ENCODE results near the gene HTRA2.
"Not testable (repeated sequence)": the region's sequence is repeated elsewhere in the genome, so short reads cannot be mapped to it uniquely, and the experiment has no call there.

HTRA2 gene

DNA sequence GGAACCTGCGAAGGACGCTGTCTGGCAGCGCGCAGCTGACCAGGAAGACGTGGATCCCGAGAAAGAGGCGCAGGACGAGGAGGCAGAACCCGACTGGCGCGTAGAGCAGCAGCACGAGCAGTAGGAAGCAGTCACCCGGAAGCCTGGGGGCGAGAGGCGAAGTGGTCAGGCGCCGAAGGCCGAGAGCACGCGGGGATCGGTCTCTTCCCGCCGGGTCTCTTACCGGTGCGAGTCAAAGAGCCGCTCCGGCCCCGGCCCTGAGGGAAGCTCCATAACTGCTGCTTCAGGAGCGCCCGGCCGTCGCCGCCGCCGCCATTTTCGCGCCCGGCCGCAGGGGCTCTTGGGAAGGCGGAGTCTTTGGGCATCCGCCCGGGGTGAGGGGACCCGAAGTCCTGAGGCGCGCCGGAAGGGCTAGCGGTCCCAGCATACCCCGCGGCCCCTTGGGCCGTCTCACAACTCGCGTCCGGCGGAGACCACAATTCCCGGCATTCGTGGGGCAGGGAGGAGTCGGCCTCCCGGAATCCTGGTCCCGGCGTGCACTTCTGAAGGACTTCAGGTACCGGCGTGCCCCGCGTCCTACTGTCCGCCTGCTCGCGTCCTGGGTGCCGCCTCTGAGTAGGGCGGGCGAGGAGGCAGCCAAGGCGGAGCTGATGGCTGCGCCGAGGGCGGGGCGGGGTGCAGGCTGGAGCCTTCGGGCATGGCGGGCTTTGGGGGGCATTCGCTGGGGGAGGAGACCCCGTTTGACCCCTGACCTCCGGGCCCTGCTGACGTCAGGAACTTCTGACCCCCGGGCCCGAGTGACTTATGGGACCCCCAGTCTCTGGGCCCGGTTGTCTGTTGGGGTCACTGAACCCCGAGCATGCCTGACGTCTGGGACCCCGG, at the start of gene HTRA2, which contains the start of gene AUP1:
TSS of gene HTRA2 (plus strand) at position 577 of the 882 bp plus-strand sequence. CDS start at position 651, 74 bp downstream.
TSS of gene AUP1 (minus strand) at position 350 of the 882 bp plus-strand sequence. CDS start at position 273, 77 bp downstream.
- peak; percentile 90 for DNase-seq

DNA sequence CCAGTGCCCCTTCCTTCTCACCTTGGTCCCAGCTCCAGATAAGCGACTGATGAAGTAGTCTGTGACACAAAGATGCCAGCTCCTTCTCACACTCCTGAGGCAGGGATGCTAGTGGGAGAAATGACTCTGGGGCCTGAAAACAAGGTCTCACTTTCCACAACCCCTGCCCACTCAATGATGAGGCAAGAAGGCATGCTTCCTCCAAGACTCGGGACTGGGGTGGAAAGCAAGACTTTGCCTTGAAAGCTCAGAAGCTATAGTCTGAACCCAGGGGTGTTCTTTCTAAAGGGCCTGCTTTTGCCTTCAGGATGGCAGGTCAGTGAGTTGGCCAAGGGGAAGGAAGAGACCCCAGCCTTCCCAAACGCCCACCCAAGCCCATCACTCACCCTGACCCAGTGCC, 48.3 kb upstream of the HTRA2 start:
- no peak for DNase-seq

DNA sequence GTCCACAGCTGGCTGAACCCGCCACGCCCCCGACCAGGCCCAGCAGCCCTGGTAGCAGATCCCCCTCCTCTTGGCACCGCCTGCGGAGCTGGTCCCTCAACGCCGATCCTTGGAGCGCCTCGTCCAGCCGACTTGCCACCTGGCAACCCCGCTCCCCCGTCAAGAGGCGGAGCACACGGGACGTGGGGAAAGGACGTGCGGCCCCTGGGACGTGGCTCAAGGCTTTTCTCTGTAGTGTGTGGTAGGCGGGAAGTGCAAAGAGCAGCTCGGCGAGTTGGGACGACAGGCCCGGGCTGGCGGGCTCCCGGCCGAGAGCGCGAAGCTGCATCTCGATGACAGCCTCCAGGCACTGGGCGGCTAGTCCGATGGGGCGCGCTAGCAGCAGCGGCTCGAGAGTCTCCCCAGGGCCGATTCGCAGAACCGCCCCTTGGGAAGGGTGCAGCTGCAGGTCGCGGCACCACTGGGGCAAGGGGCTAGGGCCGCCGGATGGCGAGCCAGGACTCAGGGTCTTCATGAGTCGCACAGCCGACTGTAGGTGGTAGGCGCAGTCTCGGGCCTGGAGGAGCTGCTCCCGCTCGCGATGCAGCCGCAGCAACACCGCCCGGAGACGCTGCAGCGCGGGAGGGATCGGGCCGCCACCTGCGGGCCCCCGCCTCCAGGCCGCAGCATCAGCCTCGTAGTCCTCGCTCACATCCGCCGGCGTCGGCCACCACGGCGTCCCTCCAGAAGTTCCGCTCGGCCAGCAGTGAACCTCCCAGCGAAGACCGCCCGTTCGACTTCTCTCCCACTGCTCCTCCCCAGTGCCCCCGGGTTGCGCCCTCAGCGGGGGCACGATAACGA, 47.6 kb upstream of the HTRA2 start:
- no peak for DNase-seq

DNA sequence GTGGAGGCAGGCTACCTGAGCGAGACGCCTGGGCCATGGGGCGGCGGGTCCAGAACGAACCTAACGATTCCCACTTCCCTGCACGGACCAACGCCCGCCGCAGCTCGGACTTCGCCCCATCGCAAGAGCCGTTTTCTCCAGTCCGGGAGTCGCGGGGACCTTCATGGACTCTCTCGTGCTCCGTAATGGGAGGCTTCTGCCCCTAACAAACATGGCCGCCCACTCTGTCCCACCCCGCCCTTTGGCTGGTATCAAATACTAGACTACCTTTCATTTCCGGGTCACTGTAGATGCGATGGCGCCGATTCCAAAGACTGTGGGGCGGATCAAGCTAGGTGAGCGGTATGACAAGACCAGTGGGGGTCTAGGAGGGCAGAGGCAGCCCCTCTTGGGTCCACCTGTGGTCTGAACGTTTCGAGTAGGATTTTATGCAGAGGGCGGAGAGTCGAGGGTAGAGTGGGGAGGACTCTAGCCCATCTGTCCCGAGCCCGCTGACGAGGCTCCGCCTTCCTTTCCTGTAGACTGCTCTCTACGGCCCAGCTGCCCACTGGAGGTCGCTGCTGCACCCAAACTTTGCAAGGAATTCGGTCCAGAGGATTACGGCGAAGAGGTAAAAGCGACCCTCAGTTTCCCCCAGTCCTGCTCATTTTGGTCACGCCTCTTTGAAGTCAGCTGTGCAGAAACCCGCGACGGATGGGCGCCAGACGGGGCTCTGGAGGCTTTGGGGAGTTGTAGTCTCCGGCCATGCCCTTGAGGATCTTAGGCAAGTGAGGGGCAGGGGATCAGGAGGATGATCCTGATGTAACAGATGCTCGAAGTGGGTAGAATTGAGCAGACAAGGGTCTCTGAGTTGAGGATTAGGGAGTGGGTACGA, 46.7 kb upstream of the HTRA2 start, which contains the start of the genes CCDC142 and TTC31:
TSS of gene CCDC142 (minus strand) at position 198 of the 874 bp plus-strand sequence. CDS start at position 37, 161 bp downstream.
TSS of gene TTC31 (plus strand) at position 281 of the 874 bp plus-strand sequence. CDS start at position 296, 15 bp downstream.
- peak; percentile 83 for DNase-seq

DNA sequence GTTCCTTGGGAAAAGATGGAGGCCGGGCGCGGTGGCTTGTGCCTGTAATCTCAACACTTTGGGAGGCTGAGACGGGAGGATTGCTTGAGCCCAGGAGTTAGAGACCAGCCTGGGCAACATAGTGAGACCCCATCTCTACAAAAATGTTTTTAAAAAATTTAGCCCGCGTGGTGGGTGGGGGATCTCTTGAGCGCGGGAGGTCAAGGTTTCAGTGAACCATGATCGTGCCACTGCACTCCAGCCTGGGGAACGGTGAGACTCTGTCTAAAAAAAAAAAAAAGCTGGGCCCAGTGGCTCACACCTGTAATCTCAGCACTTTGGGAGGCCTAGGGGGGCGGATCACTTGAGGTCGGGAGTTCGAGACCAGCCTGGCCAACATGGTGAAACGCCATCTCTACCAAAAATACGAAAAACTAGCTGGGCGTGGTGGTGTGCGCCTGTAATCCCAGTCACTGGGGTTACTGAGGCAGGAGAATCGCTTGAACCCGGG, 46.0 kb upstream of the HTRA2 start:
- DNase-seq: not testable (repeated sequence)

GRCh38 chr2:74486141-74486540, 43.6 kb upstream of the HTRA2 start:
- no peak for DNase-seq

- no peak for DNase-seq
Observed at GRCh38 chr2:74488643-74489481, 40.9 kb upstream of the HTRA2 start.

GRCh38 chr2:74489906-74490305, 39.8 kb upstream of the HTRA2 start:
- DNase-seq: no peak

- DNase-seq: no peak
Observed at GRCh38 chr2:74491648-74492544, 37.8 kb upstream of the HTRA2 start.

DNA sequence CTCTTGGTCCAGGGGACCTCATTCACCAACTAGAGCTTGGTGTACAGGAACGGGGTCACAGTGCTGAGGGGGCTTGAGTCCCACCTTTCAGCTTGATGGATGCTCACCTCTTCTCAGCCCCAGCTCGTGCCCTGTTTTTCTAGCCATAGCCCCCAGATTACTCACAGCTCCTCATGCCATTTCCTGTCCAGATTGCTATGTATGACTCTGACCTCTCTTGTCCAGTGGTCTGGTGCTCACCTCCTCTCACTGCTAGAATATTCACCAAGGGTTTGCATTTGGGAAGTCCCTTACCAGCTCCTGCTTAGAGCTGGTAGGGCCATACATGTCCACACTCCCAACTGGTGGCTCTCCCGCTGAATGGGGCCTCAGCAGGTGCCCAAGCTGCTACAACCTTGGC, 36.2 kb upstream of the HTRA2 start:
- no peak for DNase-seq

GRCh38 chr2:74495440-74495839, 34.3 kb upstream of the HTRA2 start:
- no peak for DNase-seq

DNA sequence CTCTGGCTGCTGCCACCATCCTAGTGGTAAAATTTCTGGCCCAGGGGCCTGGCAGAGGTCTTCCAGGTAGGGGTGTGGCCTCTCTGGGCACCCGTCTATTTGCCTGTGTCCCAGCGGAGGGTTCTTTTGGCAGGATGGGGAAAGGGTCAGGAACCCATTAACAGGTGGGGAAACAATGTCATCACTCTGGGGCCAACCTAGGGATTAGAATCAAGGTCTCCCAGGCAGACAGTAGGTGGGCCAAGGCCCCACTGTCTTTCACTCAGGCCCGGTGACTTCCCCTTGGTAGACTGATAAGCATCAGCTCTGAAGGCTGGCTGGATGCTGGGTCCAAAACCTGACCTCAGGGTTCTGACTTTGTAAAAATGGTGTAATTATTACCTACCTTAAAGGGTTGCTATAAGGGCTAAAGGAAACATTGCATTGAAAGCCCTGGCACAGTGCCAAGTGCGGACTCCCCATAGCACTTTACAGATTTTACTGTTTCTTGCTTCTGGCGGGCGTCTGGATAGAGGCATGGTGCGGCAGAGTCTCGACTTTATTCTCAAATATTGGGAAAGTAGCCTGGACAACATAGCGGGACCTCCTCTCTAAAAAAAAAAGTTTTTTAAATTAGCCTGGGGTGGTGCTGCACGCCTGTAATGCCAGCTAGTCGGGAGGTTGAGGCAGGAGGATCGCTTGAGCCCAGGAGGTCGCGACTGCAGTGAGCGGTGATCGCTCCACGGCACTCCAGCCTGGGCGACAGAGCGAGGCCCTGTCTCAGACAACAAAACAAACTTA, 32.5 kb upstream of the HTRA2 start:
- no peak for DNase-seq

- DNase-seq: no peak
Observed at GRCh38 chr2:74497777-74498499, 31.8 kb upstream of the HTRA2 start.

DNA sequence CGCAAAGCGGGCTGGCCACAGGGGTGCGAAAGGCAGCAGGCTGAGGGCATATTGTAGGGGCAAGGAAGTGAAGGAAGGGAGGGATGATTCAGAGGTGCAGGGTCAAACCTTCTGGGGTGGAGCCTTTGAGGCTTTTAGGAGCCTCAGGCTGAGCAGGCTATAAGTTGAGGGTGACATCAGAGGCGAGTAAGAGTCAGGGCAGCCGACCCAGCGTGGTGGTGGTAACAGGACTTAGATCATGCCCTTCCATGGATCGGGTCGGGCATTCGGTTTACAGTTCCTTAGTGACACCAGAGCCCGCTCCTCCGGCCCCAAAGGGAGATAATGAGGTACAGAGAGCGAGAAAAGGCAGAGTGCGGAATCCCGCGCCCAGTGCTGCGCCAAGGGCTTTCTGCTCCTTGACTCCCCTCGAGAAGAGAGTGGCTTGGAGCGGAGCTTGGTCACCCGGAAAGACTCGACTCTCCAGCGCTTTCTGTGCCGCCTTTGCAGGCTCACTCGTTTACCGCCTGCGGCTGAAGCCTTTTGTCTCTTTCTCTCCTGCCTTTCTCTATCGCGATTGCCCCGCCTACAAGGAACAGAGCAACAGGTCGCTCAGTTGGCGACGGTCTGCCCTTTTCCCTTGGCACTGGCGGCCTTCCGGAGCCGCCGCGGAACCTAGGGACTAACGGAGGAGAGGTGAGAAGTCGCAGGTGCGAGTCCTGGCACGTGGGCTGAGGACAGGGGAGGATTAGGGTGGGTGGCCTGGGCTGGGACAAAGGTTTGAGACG, 31.1 kb upstream of the HTRA2 start:
- DNase-seq: no peak

DNA sequence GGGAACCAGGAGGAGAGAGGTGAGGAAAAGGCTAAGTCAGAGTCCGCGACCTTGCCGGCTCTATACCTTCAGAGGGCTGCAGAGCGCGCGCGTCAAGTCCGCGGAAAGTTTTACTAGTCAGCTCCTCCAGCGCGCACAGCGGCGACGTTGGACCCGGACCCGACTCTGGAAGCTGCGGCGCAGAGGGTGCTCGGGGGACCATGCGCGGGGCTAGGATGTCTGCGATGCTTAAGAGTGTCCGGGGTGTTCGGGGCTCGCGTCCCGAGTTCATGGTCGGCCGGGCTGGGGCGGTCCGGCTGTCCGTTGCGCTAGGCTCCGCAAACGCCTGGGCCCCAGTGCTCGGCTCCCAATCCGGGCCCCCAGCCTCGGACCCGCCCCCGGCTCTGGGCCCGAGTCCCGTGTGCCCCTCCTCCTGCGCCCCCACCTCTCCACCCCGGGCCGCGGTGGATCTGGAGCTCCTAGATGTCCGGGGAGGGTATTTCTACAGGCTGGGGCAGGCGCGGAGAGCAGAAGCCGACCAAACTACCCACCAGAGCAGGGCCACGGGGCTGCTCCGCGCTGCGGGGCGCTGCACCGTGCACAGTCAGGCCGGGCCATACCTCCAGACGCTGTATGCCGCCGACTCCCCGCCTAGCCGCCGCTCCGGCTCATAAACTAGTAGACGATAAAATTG, 30.3 kb upstream of the HTRA2 start, which contains the start of gene LBX2:
TSS of gene LBX2 (minus strand) at position 337 of the 673 bp plus-strand sequence. CDS start at position 271, 66 bp downstream.
- no peak for DNase-seq

- no peak for DNase-seq
Observed at GRCh38 chr2:74499940-74500577, 29.7 kb upstream of the HTRA2 start.

- no peak for DNase-seq
Observed at GRCh38 chr2:74500578-74500946, 29.2 kb upstream of the HTRA2 start.

All from SIG-M5 (cell line).